ENCODE measurements around the gene CPXM2.

- TF ChIP-seq, protein P1, sequence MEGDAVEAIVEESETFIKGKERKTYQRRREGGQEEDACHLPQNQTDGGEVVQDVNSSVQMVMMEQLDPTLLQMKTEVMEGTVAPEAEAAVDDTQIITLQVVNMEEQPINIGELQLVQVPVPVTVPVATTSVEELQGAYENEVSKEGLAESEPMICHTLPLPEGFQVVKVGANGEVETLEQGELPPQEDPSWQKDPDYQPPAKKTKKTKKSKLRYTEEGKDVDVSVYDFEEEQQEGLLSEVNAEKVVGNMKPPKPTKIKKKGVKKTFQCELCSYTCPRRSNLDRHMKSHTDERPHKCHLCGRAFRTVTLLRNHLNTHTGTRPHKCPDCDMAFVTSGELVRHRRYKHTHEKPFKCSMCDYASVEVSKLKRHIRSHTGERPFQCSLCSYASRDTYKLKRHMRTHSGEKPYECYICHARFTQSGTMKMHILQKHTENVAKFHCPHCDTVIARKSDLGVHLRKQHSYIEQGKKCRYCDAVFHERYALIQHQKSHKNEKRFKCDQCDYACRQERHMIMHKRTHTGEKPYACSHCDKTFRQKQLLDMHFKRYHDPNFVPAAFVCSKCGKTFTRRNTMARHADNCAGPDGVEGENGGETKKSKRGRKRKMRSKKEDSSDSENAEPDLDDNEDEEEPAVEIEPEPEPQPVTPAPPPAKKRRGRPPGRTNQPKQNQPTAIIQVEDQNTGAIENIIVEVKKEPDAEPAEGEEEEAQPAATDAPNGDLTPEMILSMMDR (IDR thresholded peaks at IDR 0.05; ENCODE audit: insufficient read depth, low read length, poor library complexity, severe bottlenecking): no peak
- TF ChIP-seq EZH2phosphoT487 (conservative IDR thresholded peaks at IDR 0.05; ENCODE audit: low read length): no peak
Observed at GRCh38 chr10:123755061-123755460, 136.5 kb downstream of the CPXM2 start.

Measured in SU-DHL-6 (cell line).